Epithelial cell of esophagus (primary cell): ENCODE measurements around the gene OSBPL5.

Experiments used
- DNase-seq: peaks from one replicate; pipeline ENCODE4 v3.0.0; 2010; ENCODE audit warnings: low read depth
- H3K4me3 ChIP-seq: 2 replicates; pipeline ENCODE4 v1.5.1; 2011; ENCODE audit warnings: mild to moderate bottlenecking, low read length, control low read depth
- TF ChIP-seq, protein P1 (sequence below): IDR thresholded peaks from 2 replicates; pipeline ENCODE4 v1.5.1; 2011; ENCODE audit warnings: low read depth, mild to moderate bottlenecking, low read length, control low read depth, inconsistent platforms; ENCODE audit not compliant: insufficient read depth; ENCODE audit errors: missing control alignments

The OSBPL5 gene

DNA sequence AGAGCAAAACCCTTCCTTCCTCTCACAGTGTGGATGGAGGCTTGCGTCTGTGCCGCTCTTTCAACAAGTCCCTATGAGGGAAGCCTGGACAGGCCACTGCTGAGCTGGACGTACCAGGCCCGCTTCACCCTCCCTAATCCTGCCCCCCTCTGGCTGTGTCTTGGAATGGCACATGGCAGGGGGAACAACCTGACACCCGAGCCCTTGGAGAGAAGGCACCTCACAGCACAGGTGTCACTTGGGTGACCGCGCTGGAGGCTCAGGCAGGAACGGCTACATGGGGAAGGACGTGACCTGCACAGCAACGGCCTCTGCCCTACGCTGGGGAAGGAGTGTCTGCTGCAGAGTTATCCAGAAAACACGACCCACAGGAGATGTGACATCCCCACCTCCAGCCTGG is 118.9 kb downstream of the OSBPL5 start:
- H3K4me3 ChIP-seq = no peak overlapping the region
- TF ChIP-seq, protein P1, sequence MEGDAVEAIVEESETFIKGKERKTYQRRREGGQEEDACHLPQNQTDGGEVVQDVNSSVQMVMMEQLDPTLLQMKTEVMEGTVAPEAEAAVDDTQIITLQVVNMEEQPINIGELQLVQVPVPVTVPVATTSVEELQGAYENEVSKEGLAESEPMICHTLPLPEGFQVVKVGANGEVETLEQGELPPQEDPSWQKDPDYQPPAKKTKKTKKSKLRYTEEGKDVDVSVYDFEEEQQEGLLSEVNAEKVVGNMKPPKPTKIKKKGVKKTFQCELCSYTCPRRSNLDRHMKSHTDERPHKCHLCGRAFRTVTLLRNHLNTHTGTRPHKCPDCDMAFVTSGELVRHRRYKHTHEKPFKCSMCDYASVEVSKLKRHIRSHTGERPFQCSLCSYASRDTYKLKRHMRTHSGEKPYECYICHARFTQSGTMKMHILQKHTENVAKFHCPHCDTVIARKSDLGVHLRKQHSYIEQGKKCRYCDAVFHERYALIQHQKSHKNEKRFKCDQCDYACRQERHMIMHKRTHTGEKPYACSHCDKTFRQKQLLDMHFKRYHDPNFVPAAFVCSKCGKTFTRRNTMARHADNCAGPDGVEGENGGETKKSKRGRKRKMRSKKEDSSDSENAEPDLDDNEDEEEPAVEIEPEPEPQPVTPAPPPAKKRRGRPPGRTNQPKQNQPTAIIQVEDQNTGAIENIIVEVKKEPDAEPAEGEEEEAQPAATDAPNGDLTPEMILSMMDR = peak; percentile 20
- DNase-seq = no peak

DNA sequence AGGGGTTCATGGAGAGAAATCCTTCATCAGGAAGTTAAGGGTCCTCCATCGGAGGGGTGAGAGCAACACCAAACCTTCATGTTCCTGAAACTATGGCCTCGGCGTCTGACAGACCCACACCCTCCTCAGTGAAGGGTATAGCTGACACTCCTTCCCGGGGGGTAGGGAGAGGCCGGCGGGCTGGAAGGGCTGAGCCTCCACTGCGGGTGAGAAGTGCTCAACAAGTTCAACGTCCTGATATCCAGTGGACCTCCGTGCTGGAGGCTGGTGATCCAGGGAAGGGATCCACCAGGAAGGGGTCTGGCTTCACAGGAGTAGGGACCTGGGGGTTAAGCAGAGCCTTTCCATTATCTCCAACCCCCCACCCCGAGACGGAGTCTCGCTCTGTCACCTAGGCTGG is 120.2 kb downstream of the OSBPL5 start:
- TF ChIP-seq, protein P1 = no peak
- no peak overlapping the region for H3K4me3 ChIP-seq
- DNase-seq = no peak

DNA sequence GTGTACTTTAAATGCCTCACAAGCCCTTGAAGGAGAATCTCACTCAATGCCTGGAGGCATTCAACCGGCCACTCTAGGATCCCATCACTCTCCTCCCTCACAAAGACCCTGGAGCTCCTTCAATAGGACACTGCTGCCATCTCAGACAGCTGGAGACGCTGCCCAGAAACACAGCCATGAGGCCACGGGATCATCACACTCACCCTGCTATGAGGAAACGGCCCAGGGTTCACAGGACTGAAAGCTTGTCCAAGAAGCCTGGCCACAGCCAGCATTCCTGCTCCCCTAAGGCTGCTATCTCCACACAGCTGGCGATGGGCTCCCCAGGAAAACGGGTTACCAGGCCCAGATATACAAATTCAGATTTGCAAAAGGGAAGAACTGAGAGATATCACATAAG is 121.1 kb downstream of the OSBPL5 start:
- DNase-seq = no peak
- no peak overlapping the region for H3K4me3 ChIP-seq

DNA sequence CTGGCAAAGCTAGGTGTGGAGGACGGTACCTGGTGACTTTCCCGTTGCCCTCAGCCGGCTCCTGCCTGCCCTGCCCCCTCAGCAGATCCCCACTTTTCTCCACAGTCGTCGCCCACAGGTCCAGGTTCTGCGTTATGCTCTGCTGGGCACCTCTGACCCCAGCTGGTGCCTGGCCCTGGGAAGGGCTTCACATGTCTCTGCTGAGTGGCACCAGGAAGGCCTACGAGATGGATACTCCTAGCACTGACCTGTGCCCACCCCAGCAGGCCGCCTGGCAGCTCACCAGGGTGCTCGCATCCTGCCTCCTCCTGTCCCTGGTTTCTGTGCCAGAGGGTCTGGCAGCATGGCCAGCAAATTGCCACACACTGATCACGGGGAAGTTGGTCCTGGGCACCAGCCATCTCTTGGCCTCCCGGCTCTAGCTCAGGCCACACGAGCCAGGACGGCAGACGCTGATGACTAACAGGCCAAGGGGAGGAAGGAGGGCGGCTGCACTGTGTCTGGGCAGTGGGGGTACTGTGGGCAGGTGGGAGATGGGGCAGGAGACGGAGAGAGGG is 121.7 kb downstream of the OSBPL5 start:
- DNase-seq = no peak
- no peak overlapping the region for H3K4me3 ChIP-seq
- TF ChIP-seq, protein P1 = no peak

More for the DNA sequence above, 121.1 kb downstream of the OSBPL5 start:
- TF ChIP-seq, protein P1 = no peak

DNA sequence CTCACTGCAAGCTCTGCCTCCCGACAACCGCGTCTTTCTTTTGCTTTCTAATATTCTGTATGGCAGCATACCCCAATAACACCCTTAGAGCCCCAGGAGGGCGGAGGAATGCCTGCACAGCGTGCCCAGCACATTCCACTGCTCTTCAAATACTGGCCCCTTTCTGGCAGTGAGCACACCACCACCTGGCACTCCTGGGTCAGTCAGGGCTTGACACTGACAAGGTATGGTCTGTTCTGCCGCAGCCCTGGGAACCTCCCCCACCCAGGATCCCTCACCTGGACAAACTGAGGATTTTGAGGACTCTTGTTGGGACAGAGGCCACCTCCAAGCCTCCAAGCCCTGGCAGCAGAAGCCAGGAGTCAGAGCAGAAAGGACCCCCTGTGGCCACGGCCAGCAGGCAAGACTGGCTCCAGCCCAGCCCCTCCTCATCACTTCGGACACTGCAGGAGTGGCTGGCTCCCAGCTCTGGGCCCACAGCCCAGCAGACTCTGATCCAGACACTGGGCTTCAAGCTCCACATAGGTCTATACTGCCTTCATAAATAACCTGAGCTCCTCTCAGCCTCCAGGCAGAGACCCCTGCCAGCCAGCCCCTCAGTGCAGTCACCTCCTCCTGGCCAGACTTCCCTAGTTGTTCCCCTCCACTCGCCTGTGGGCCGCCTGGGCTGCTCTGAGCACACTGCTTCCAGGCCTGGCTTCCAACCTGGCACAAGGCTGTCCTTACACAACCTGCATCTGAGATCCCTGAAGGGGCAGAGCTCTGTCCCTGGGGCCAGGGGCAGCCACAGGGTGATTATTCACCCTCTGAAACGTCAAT is 122.4 kb downstream of the OSBPL5 start:
- TF ChIP-seq, protein P1 = no peak
- DNase-seq = no peak
- no peak overlapping the region for H3K4me3 ChIP-seq

DNA sequence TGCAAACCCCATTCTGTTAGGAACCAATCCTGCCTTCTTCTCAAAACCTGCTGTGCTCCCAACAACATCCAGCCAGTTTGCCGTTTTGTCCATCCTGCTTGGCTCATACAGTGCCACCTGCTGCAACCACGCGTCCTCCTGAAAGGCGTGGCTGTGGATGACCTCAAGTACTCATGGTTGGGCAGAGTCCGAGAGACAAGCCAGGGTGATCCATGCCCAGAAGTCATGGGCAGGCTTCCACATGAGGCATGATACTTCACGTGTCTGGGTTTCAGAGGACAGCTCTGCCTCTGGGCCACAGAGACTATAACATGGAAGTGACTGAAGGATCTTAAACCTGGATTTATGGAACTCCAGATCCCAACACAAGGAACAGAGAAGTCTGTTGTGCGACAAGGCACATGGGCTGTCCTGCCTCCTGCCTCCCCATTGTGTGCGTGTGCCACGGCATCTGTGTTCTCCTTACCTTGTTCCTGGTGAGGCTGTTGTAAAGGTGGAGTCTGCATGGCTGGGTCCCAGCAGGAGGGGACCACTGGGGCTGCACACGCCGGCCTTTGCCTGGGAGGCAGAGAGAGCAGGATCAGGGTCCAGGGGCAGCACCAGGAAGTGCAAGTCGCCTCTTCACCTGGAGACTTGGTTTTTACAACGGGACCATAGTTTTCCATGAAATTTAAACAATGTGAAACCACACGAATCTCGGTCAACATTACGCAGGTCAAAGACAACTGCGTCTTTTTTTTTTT is 123.2 kb downstream of the OSBPL5 start:
- DNase-seq = no peak
- TF ChIP-seq, protein P1 = no peak
- no peak overlapping the region for H3K4me3 ChIP-seq
